ENCODE measurements around the gene MRPS27.

GRCh38 chr5:72255237-72255636 is 64.8 kb downstream of the MRPS27 start:
- no peak for TF ChIP-seq CTCF (IDR thresholded peaks at IDR 0.05)
- no peak for TF ChIP-seq POLR2A (IDR thresholded peaks at IDR 0.05)
